Activated naive CD8-positive, alpha-beta T cell (primary cell): ENCODE results near the gene ABCA7.

Experiments
- H3K27ac Mint-ChIP-seq: one replicate; pipeline ENCODE4 v1.8.0; 2021; ENCODE audit warnings: mixed read lengths
- H3K27me3 Mint-ChIP-seq: one replicate; pipeline ENCODE4 v1.8.0; 2021; ENCODE audit warnings: mixed read lengths
- H3K36me3 Mint-ChIP-seq: one replicate; pipeline ENCODE4 v1.8.0; 2021; ENCODE audit warnings: mixed read lengths
- H3K4me1 Mint-ChIP-seq: one replicate; pipeline ENCODE4 v1.8.0; 2021; ENCODE audit warnings: low read depth, mixed read lengths
- H3K4me3 Mint-ChIP-seq: one replicate; pipeline ENCODE4 v1.8.0; 2021; ENCODE audit warnings: mild to moderate bottlenecking, mixed read lengths
- H3K9me3 Mint-ChIP-seq: one replicate; pipeline ENCODE4 v1.8.0; 2021; ENCODE audit warnings: low read depth, mixed read lengths

The ABCA7 gene

DNA sequence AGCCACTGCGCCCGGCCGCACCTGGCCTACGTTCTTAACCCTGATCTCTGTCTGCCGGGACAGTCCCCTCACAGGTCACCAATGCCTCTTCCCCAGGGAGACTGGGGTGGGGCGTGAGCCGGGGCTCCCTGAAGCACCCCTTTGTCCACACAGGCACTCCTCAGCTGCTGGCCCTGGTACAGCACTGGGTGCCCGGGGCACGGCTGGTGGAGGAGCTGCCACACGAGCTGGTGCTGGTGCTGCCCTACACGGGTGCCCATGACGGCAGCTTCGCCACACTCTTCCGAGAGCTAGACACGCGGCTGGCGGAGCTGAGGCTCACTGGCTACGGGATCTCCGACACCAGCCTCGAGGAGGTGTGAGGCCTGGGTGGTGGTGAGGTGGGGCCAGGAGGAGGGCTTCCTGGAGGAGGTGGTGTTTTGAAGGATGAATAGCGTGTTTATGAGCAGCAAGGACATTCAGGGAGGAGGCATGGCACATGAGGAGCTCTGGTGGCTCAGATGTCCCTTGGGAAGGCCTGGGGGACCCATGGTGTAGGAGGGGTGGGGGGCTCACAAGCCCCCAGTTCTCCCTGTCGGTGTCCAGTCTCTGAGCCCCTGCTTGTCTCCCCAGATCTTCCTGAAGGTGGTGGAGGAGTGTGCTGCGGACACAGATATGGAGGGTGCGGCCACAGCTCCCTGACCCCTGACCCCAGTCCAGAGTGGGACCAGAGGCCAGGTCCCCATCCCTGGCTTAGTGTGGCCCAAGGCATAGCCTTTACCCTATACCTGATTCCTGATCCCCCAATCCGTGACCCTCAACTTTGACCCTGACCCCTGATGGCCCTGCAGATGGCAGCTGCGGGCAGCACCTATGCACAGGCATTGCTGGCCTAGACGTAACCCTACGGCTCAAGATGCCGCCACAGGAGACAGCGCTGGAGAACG is 13.5 kb downstream of the ABCA7 start:
- Mint-ChIP-seq H3K27me3 (no peaks in the 10 kb centered on the region), H3K4me3 (no peak overlapping the region), H3K9me3 (no peaks in the 10 kb centered on the region), H3K36me3 (peaks cover 13% of the 10 kb centered on the region), H3K4me1 (peaks cover 15% of the 10 kb centered on the region), H3K27ac (no peak overlapping the region)

GRCh38 chr19:1054102-1055027 is 14.5 kb downstream of the ABCA7 start:
- Mint-ChIP-seq H3K36me3 (peaks cover 14% of the 10 kb centered on the region), H3K27ac (no peak overlapping the region), H3K27me3 (no peaks in the 10 kb centered on the region), H3K4me1 (peaks cover 15% of the 10 kb centered on the region), H3K4me3 (no peak overlapping the region), H3K9me3 (no peaks in the 10 kb centered on the region)

GRCh38 chr19:1055028-1055425 is 15.1 kb downstream of the ABCA7 start:
- Mint-ChIP-seq H3K27me3 (no peaks in the 10 kb centered on the region), H3K36me3 (peaks cover 14% of the 10 kb centered on the region), H3K9me3 (no peaks in the 10 kb centered on the region), H3K4me3 (no peak overlapping the region), H3K27ac (no peak overlapping the region), H3K4me1 (peaks cover 15% of the 10 kb centered on the region)

GRCh38 chr19:1055886-1056620 is 16.1 kb downstream of the ABCA7 start:
- Mint-ChIP-seq H3K9me3 (no peaks in the 10 kb centered on the region), H3K27ac (no peak overlapping the region), H3K4me1 (peaks cover 15% of the 10 kb centered on the region), H3K27me3 (no peaks in the 10 kb centered on the region), H3K36me3 (peaks cover 14% of the 10 kb centered on the region), H3K4me3 (no peak overlapping the region)

GRCh38 chr19:1057176-1057855 is 17.4 kb downstream of the ABCA7 start:
- peak overlapping the region; percentile 84 for H3K27ac Mint-ChIP-seq
- H3K36me3 Mint-ChIP-seq, result peaks cover 14% of the 10 kb centered on the region
- peaks cover 15% of the 10 kb centered on the region for H3K4me1 Mint-ChIP-seq
- H3K4me3 Mint-ChIP-seq, result no peak overlapping the region
- H3K27me3 Mint-ChIP-seq, result no peaks in the 10 kb centered on the region
- no peaks in the 10 kb centered on the region for H3K9me3 Mint-ChIP-seq

- no peaks in the 10 kb centered on the region for H3K27me3 Mint-ChIP-seq
- peaks cover 14% of the 10 kb centered on the region for H3K36me3 Mint-ChIP-seq
- H3K4me1 Mint-ChIP-seq, result peaks cover 13% of the 10 kb centered on the region
Measured at GRCh38 chr19:1058112-1058511, 18.2 kb downstream of the ABCA7 start.

DNA sequence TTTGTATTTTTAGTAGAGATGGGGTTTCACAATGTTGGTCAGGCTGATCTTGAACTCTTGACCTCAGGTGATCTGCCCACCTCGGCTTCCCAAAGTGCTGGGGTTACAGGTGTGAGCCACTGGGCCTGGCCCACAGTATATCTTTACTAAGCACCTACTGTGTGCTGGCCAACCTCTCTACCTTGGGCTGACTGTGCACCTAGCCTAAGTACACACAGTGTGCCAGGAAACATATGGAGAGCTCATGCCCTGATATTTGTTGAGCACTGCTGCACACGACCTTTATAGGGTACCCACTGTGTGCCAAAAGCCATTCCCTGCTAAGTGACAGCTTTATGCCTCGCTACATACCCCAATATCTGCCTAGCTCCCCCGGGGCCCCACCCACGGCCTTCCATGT is 20.8 kb downstream of the ABCA7 start:
- H3K27ac Mint-ChIP-seq, result no peak overlapping the region
- H3K4me1 Mint-ChIP-seq, result peaks cover 25% of the 10 kb centered on the region
- H3K27me3 Mint-ChIP-seq, result no peaks in the 10 kb centered on the region
- H3K36me3 Mint-ChIP-seq, result peaks cover 14% of the 10 kb centered on the region
- H3K4me3 Mint-ChIP-seq, result no peak overlapping the region
- no peaks in the 10 kb centered on the region for H3K9me3 Mint-ChIP-seq

More at GRCh38 chr19:1058112-1058511, 18.2 kb downstream of the ABCA7 start:
- H3K27ac Mint-ChIP-seq, result peak overlapping the region; percentile 28
- H3K4me3 Mint-ChIP-seq, result no peak overlapping the region
- H3K9me3 Mint-ChIP-seq, result no peaks in the 10 kb centered on the region

- no peaks in the 10 kb centered on the region for H3K27me3 Mint-ChIP-seq
- peaks cover 29% of the 10 kb centered on the region for H3K4me1 Mint-ChIP-seq
- H3K9me3 Mint-ChIP-seq, result no peaks in the 10 kb centered on the region
- H3K27ac Mint-ChIP-seq, result no peak overlapping the region
- H3K4me3 Mint-ChIP-seq, result no peak overlapping the region
- H3K36me3 Mint-ChIP-seq, result peaks cover 9% of the 10 kb centered on the region
Measured at GRCh38 chr19:1061987-1062386, 22.1 kb downstream of the ABCA7 start.

- no peaks in the 10 kb centered on the region for H3K9me3 Mint-ChIP-seq
- no peak overlapping the region for H3K27ac Mint-ChIP-seq
Measured at GRCh38 chr19:1062387-1063029, 22.6 kb downstream of the ABCA7 start.

DNA sequence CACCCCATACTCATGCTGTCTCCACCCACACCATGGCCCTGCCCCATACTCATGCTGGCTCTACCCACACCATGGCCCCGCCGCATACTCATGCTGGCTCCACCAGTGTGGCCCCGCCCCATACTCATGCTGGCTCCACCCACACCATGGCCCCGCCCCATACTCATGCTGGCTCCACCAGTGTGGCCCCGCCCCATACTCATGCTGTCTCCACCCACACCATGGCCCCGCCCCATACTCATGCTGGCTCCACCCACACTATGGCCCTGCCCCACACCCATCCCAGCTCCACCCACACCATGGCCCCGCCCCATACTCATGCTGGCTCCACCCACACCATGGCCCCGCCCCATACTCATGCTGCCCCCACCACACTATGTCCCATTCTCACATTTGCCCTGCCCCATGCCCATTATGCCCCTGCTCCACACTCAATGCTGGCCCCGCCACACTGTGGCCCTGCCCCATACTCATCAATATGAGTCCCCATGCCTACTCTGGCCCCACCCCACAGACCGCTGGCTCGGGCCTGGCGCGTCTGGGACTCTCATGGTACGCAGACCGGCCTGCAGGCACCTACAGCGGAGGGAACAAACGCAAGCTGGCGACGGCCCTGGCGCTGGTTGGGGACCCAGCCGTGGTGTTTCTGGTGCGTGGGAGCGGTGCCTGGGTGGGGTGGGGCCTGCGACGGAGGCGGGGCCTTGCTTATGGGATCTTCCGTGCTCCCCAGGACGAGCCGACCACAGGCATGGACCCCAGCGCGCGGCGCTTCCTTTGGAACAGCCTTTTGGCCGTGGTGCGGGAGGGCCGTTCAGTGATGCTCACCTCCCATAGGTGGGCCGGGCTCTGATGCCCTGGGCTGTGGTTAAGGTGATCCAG is 23.4 kb downstream of the ABCA7 start:
- no peak overlapping the region for H3K27ac Mint-ChIP-seq
- peaks cover 2% of the 10 kb centered on the region for H3K36me3 Mint-ChIP-seq
- H3K4me3 Mint-ChIP-seq, result no peak overlapping the region
- no peaks in the 10 kb centered on the region for H3K9me3 Mint-ChIP-seq
- no peaks in the 10 kb centered on the region for H3K27me3 Mint-ChIP-seq
- H3K4me1 Mint-ChIP-seq, result peaks cover 20% of the 10 kb centered on the region

More at GRCh38 chr19:1062387-1063029, 22.6 kb downstream of the ABCA7 start:
- no peaks in the 10 kb centered on the region for H3K27me3 Mint-ChIP-seq
- no peak overlapping the region for H3K4me3 Mint-ChIP-seq
- H3K36me3 Mint-ChIP-seq, result peaks cover 6% of the 10 kb centered on the region
- peaks cover 25% of the 10 kb centered on the region for H3K4me1 Mint-ChIP-seq

DNA sequence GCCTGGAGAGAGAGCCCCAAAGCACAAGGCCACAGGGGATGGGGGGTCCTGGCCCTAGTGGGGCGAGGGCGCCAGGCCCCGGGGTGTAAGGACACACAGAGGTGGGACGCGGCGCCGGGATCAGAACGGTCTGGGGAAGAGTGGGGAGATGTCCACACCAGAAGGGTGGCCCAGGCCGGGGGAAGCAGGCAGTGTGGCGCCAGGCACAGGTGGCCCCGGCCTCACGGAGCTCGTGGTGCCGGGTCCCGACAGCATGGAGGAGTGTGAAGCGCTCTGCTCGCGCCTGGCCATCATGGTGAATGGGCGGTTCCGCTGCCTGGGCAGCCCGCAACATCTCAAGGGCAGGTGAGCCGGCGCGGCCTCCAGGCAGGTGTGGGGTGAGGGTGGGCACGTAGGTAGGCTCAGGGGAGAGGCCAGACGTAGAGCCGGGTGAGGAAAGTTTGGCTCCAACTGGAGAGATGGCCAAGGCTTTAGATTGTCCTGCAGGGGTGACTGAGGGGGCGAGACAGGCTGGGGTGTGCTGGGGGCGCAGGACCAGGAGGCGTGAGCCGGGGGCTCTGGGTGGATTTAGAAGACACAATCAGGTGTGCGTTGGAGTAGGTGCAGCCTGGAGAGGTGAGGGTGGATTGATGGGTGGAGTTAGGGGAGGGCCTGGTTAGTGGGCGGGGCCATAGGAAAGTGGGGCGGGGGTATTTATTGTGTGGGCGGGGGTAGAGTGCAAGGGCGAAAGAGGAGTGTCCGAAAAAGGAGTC is 24.2 kb downstream of the ABCA7 start:
- Mint-ChIP-seq H3K27me3 (no peaks in the 10 kb centered on the region), H3K27ac (no peak overlapping the region), H3K4me3 (no peak overlapping the region), H3K9me3 (no peaks in the 10 kb centered on the region), H3K36me3 (peaks cover 5% of the 10 kb centered on the region), H3K4me1 (peaks cover 24% of the 10 kb centered on the region)

DNA sequence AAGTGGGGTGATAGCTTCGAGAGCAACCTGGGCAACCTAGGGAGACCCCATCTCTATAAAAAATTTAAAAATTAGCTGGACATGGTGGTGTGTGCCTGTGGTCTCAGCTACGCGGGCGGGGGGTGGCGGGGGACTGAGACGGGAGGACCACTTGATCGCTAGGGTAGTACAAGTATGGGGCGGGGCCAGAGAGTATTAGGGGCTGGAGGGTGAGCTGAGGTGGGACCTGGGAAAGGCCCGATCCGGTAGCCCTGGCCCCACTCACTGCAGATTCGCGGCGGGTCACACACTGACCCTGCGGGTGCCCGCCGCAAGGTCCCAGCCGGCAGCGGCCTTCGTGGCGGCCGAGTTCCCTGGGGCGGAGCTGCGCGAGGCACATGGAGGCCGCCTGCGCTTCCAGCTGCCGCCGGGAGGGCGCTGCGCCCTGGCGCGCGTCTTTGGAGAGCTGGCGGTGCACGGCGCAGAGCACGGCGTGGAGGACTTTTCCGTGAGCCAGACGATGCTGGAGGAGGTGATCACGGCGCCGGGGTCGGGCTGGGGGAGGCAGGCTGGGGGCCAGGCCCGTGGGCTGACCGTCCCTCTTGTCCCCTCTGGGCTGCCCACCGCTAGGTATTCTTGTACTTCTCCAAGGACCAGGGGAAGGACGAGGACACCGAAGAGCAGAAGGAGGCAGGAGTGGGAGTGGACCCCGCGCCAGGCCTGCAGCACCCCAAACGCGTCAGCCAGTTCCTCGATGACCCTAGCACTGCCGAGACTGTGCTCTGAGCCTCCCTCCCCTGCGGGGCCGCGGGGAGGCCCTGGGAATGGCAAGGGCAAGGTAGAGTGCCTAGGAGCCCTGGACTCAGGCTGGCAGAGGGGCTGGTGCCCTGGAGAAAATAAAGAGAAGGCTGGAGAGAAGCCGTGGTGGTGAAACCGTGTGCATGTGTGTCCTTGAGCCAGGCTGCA is 25.0 kb downstream of the ABCA7 start:
- peaks cover 5% of the 10 kb centered on the region for H3K36me3 Mint-ChIP-seq
- H3K4me3 Mint-ChIP-seq, result peak overlapping the region; percentile 63
- H3K9me3 Mint-ChIP-seq, result no peaks in the 10 kb centered on the region
- H3K27ac Mint-ChIP-seq, result no peak overlapping the region
- peaks cover 30% of the 10 kb centered on the region for H3K4me1 Mint-ChIP-seq
- H3K27me3 Mint-ChIP-seq, result no peaks in the 10 kb centered on the region
